Measurements from ENCODE around the gene GMPPB. TPM values are rescaled to one million over a fixed set of nuclear protein-coding genes. Genes with fewer than 3 reads are reported as not detected.
"Not testable (repeated sequence)": the region's sequence is repeated elsewhere in the genome, so short reads cannot be mapped to it uniquely, and the experiment has no call there.

GMPPB gene
- polyA plus RNA-seq, 3 donors = 14.7 to 17.6 (median 17.6) TPM

- H3K27ac ChIP-seq (ENCODE audit: low read depth in 1 of 2, low read length in 2 of 2); H3K4me3 ChIP-seq (replicated peaks in 1 of 3; ENCODE audit: low read depth in 2 of 3, low read length in 3 of 3); H3K9me3 ChIP-seq (replicated peaks in 1 of 2; ENCODE audit: control insufficient read depth in 1 of 2, insufficient read depth in 1 of 2, low read length in 2 of 2); H3K9ac ChIP-seq (ENCODE audit: insufficient read depth, low read length, poor library complexity, severe bottlenecking); H3K4me2 ChIP-seq (replicated peaks; ENCODE audit: extremely low read depth, low read length, poor library complexity, severe bottlenecking); DNase-seq; intact Hi-C loops (cut with micrococcal nuclease); H4K20me1 ChIP-seq (ENCODE audit: insufficient read depth, low read length); H2AFZ ChIP-seq (ENCODE audit: insufficient read depth, low read depth, low read length, poor library complexity, severe bottlenecking); H3K9me3 Mint-ChIP-seq: not testable (repeated sequence)
- 14% methylated on average over 35 of the region's 44 CpGs for WGBS (ENCODE audit: insufficient coverage)
- peaks cover 34 to 35% of the 10 kb centered on the region in 2 donors for H3K36me3 Mint-ChIP-seq
- peaks cover 23% of the 10 kb centered on the region for H3K79me2 ChIP-seq (ENCODE audit: insufficient read depth, low read length)
- H3K27me3 Mint-ChIP-seq (ENCODE audit: low read depth in 3 of 3) = peaks cover 23 to 34% (median 32%) of the 10 kb centered on the region in 3 donors
- H3K4me3 Mint-ChIP-seq = peak overlapping the region in 1 of 2 donors; percentile 67
- H3K36me3 ChIP-seq (replicated peaks in 1 of 2; ENCODE audit: control insufficient read depth in 1 of 2, insufficient read depth in 2 of 2, low read length in 2 of 2) = peaks cover 20 to 29% of the 10 kb centered on the region in 2 donors
- peak overlapping the region in 1 of 7 donors; percentile 19 for H3K27ac Mint-ChIP-seq
- peaks cover 0 to 27% of the 10 kb centered on the region in 2 donors for H3K27me3 ChIP-seq (ENCODE audit: control insufficient read depth in 2 of 2, insufficient read depth in 2 of 2, low read length in 2 of 2)
- H3K4me1 ChIP-seq (ENCODE audit: control insufficient read depth in 1 of 2, insufficient read depth in 2 of 2, low read length in 2 of 2) = peaks cover 27 to 29% of the 10 kb centered on the region in 2 donors
- peaks cover 38% of the 10 kb centered on the region for H3K4me1 Mint-ChIP-seq
These were observed 36.9 kb downstream of the GMPPB start for GRCh38 chr3:49686769-49687423.

GRCh38 chr3:49686346-49686745 is 37.4 kb downstream of the GMPPB start:
- peaks cover 23 to 34% (median 32%) of the 10 kb centered on the region in 3 donors for H3K27me3 Mint-ChIP-seq (ENCODE audit: low read depth in 3 of 3)
- H3K9me3 ChIP-seq (replicated peaks in 1 of 2; ENCODE audit: control insufficient read depth in 1 of 2, insufficient read depth in 1 of 2, low read length in 2 of 2); H3K9ac ChIP-seq (ENCODE audit: insufficient read depth, low read length, poor library complexity, severe bottlenecking); H3K4me2 ChIP-seq (replicated peaks; ENCODE audit: extremely low read depth, low read length, poor library complexity, severe bottlenecking); H3K9me3 Mint-ChIP-seq; H3K27ac Mint-ChIP-seq; H3K4me3 ChIP-seq (replicated peaks in 1 of 3; ENCODE audit: low read depth in 2 of 3, low read length in 3 of 3); intact Hi-C loops (cut with micrococcal nuclease); H3K27ac ChIP-seq (ENCODE audit: low read depth in 1 of 2, low read length in 2 of 2); H2AFZ ChIP-seq (ENCODE audit: insufficient read depth, low read depth, low read length, poor library complexity, severe bottlenecking); H4K20me1 ChIP-seq (ENCODE audit: insufficient read depth, low read length); DNase-seq: not testable (repeated sequence)
- Histone ChIP-seq H3K36me3 (replicated peaks in 1 of 2; ENCODE audit: control insufficient read depth in 1 of 2, insufficient read depth in 2 of 2, low read length in 2 of 2) (peaks cover 26 to 34% of the 10 kb centered on the region in 2 donors), H3K79me2 (ENCODE audit: insufficient read depth, low read length) (peaks cover 20% of the 10 kb centered on the region), H3K27me3 (ENCODE audit: control insufficient read depth in 2 of 2, insufficient read depth in 2 of 2, low read length in 2 of 2) (peaks cover 0 to 27% of the 10 kb centered on the region in 2 donors), H3K4me1 (ENCODE audit: control insufficient read depth in 1 of 2, insufficient read depth in 2 of 2, low read length in 2 of 2) (peaks cover 27% of the 10 kb centered on the region in 2 donors)
- peaks cover 38% of the 10 kb centered on the region for H3K4me1 Mint-ChIP-seq
- peaks cover 37 to 41% of the 10 kb centered on the region in 2 donors for H3K36me3 Mint-ChIP-seq
- peak overlapping the region; percentile 43 to 48 for H3K4me3 Mint-ChIP-seq
- WGBS (ENCODE audit: insufficient coverage) = 2% methylated on average over 12 of the region's 29 CpGs

- H3K27ac ChIP-seq (ENCODE audit: low read depth in 1 of 2, low read length in 2 of 2); H3K27ac Mint-ChIP-seq; H3K9me3 Mint-ChIP-seq; H4K20me1 ChIP-seq (ENCODE audit: insufficient read depth, low read length); H3K4me2 ChIP-seq (replicated peaks; ENCODE audit: extremely low read depth, low read length, poor library complexity, severe bottlenecking); H3K9ac ChIP-seq (ENCODE audit: insufficient read depth, low read length, poor library complexity, severe bottlenecking); H3K4me3 ChIP-seq (replicated peaks in 1 of 3; ENCODE audit: low read depth in 2 of 3, low read length in 3 of 3); H2AFZ ChIP-seq (ENCODE audit: insufficient read depth, low read depth, low read length, poor library complexity, severe bottlenecking); intact Hi-C loops (cut with micrococcal nuclease); DNase-seq; H3K9me3 ChIP-seq (replicated peaks in 1 of 2; ENCODE audit: control insufficient read depth in 1 of 2, insufficient read depth in 1 of 2, low read length in 2 of 2): not testable (repeated sequence)
- peaks cover 42 to 45% of the 10 kb centered on the region in 2 donors for H3K36me3 Mint-ChIP-seq
- peaks cover 23 to 34% (median 32%) of the 10 kb centered on the region in 3 donors for H3K27me3 Mint-ChIP-seq (ENCODE audit: low read depth in 3 of 3)
- 26% methylated on average over 29 of the region's 36 CpGs for WGBS (ENCODE audit: insufficient coverage)
- peak overlapping the region in 1 of 2 donors; percentile 35 for H3K4me3 Mint-ChIP-seq
- Histone ChIP-seq H3K4me1 (ENCODE audit: control insufficient read depth in 1 of 2, insufficient read depth in 2 of 2, low read length in 2 of 2) (peaks cover 22 to 24% of the 10 kb centered on the region in 2 donors), H3K27me3 (ENCODE audit: control insufficient read depth in 2 of 2, insufficient read depth in 2 of 2, low read length in 2 of 2) (peaks cover 0 to 27% of the 10 kb centered on the region in 2 donors), H3K79me2 (ENCODE audit: insufficient read depth, low read length) (peaks cover 15% of the 10 kb centered on the region), H3K36me3 (replicated peaks in 1 of 2; ENCODE audit: control insufficient read depth in 1 of 2, insufficient read depth in 2 of 2, low read length in 2 of 2) (peaks cover 31 to 39% of the 10 kb centered on the region in 2 donors)
- H3K4me1 Mint-ChIP-seq = peaks cover 33% of the 10 kb centered on the region
These were observed 37.9 kb downstream of the GMPPB start for GRCh38 chr3:49685846-49686245.

- H3K27me3 ChIP-seq (ENCODE audit: control insufficient read depth in 2 of 2, insufficient read depth in 2 of 2, low read length in 2 of 2) = peaks cover 0 to 27% of the 10 kb centered on the region in 2 donors
- H2AFZ ChIP-seq (ENCODE audit: insufficient read depth, low read depth, low read length, poor library complexity, severe bottlenecking); H3K9ac ChIP-seq (ENCODE audit: insufficient read depth, low read length, poor library complexity, severe bottlenecking); H3K9me3 ChIP-seq (replicated peaks in 1 of 2; ENCODE audit: control insufficient read depth in 1 of 2, insufficient read depth in 1 of 2, low read length in 2 of 2); H3K27ac Mint-ChIP-seq; intact Hi-C loops (cut with micrococcal nuclease); H3K79me2 ChIP-seq (ENCODE audit: insufficient read depth, low read length); DNase-seq; H3K9me3 Mint-ChIP-seq; H3K27ac ChIP-seq (ENCODE audit: low read depth in 1 of 2, low read length in 2 of 2); H3K4me2 ChIP-seq (replicated peaks; ENCODE audit: extremely low read depth, low read length, poor library complexity, severe bottlenecking); H3K4me3 ChIP-seq (replicated peaks in 1 of 3; ENCODE audit: low read depth in 2 of 3, low read length in 3 of 3); H4K20me1 ChIP-seq (ENCODE audit: insufficient read depth, low read length): not testable (repeated sequence)
- Mint-ChIP-seq H3K27me3 (ENCODE audit: low read depth in 3 of 3) (peaks cover 23 to 34% (median 32%) of the 10 kb centered on the region in 3 donors), H3K4me1 (peaks cover 26% of the 10 kb centered on the region), H3K36me3 (peaks cover 50 to 52% of the 10 kb centered on the region in 2 donors), H3K4me3 (peak overlapping the region in 1 of 2 donors; percentile 65)
- H3K4me1 ChIP-seq (ENCODE audit: control insufficient read depth in 1 of 2, insufficient read depth in 2 of 2, low read length in 2 of 2) = peaks cover 15 to 16% of the 10 kb centered on the region in 2 donors
- peaks cover 38 to 47% of the 10 kb centered on the region in 2 donors for H3K36me3 ChIP-seq (replicated peaks in 1 of 2; ENCODE audit: control insufficient read depth in 1 of 2, insufficient read depth in 2 of 2, low read length in 2 of 2)
- no CpG with 5 or more reads among the region's 10 CpGs for WGBS (ENCODE audit: insufficient coverage)
These were observed 38.6 kb downstream of the GMPPB start for GRCh38 chr3:49685103-49685502.

All from CD14-positive monocyte (primary cell).